Measurements from ENCODE around the gene C3orf18. TPM values are rescaled to one million over a fixed set of nuclear protein-coding genes. Genes with fewer than 3 reads are reported as not detected.
"Not testable (repeated sequence)": the region's sequence is repeated elsewhere in the genome, so short reads cannot be mapped to it uniquely, and the experiment has no call there.

C3orf18 gene
- total RNA-seq, 2 experiments from 2014 or later, result 58.5 to 61.6 TPM

DNA sequence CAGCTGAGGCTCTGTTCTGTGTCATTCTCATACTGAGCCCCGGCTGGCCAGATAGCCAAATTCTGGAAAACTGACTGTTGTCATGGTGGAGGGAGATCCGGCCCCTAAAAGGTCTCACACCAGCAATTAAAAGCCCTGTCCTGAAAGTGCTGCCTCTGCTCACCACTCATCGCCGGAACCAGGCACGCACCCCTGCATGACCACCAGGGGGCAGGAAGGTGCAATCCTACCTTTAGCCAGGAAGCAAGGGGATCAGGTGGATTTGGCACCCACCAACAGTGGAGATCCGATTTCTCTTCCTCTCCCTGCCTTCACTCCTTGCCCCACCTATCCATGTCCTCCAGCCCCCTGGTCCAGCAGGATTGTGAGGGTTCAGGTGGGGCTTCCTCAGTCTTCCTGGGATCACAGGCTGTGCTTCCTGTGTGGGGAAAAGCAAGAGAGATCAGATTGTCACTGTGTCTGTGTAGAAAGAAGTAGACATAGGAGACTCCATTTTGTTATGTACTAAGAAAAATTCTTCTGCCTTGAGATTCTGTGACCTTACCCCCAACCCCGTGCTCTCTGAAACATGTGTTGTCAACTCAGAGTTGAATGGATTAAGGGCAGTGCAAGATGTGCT lies 48.0 kb downstream of the C3orf18 start:
- no peaks in the 10 kb centered on the region for H3K36me3 Mint-ChIP-seq (ENCODE audit: low read depth)
- H3K27ac Mint-ChIP-seq, result no peak overlapping the region
- no peak overlapping the region for H3K4me3 Mint-ChIP-seq
- peaks cover 10% of the 10 kb centered on the region for H3K4me1 Mint-ChIP-seq (ENCODE audit: low read depth)
- ATAC-seq (peak; percentile 84), DNase-seq (peak; percentile 85)
- POLR2A ChIA-PET, result no interaction called here
- no peaks in the 10 kb centered on the region for H3K9me3 Mint-ChIP-seq (ENCODE audit: insufficient read depth)
- CTCF ChIA-PET, result interaction anchor here (0.8 to 2.4 kb wide), 3 partner anchors 11 to 33 kb away, joined by 3 to 8 read pairs (median 4); no protein-coding TSS in a partner anchor
- peaks cover 18% of the 10 kb centered on the region for H3K27me3 Mint-ChIP-seq (ENCODE audit: low read depth)

DNA sequence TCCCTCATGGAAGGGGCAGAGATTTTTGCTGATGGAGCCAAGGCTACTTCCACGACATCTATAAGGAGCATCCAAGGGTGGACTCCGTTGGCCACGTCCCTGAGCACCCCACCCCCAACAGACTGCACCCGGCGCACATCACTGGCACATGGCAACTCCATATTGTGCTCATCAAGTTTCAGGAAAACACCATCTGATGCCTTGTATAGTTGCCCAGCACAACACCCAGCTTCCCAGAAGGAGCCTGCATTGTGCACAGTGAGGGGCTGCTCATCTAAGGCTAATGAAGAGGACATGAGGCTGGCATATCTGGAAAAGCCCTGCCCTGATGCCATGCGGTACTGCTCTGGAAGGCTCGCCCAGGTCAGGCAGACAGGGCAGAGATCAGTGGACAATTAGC lies 49.1 kb downstream of the C3orf18 start:
- H3K4me1 Mint-ChIP-seq (ENCODE audit: low read depth), result peaks cover 10% of the 10 kb centered on the region
- POLR2A ChIA-PET, result no interaction called here
- no peaks in the 10 kb centered on the region for H3K36me3 Mint-ChIP-seq (ENCODE audit: low read depth)
- no peak for ATAC-seq
- no peak overlapping the region for H3K27ac Mint-ChIP-seq
- CTCF ChIA-PET, result interaction anchor here (0.8 to 2.4 kb wide), 5 partner anchors 10 to 95 kb away, joined by 3 to 8 read pairs (median 4); no protein-coding TSS in a partner anchor
- peaks cover 23% of the 10 kb centered on the region for H3K27me3 Mint-ChIP-seq (ENCODE audit: low read depth)
- no peak for DNase-seq
- no peak overlapping the region for H3K4me3 Mint-ChIP-seq
- H3K9me3 Mint-ChIP-seq (ENCODE audit: insufficient read depth), result no peaks in the 10 kb centered on the region

DNA sequence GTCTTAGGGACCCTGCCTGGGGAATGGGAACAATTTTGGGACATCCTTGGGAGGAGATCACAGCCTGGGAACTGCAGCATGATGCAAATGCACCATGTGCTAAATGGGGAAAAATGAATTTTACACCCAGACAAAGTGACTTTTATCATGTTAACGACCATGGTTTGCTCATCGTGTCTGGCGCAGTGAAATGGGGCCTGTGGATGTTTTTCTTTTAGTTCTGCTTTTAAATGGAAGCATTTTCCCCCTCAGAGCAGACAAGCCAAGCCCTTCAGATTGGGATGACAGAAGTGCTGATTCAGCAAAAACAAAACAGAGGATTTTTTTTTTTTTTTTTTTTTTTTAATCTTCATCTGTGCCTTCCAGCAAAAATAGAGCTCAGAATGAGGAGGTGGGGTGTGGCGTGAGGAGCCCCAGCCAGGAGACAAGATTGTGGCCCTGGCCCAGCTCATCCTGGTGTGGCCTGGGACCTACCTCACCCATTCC lies 49.8 kb downstream of the C3orf18 start:
- Mint-ChIP-seq H3K27ac (no peak overlapping the region), H3K36me3 (ENCODE audit: low read depth) (no peaks in the 10 kb centered on the region), H3K9me3 (ENCODE audit: insufficient read depth) (no peaks in the 10 kb centered on the region), H3K27me3 (ENCODE audit: low read depth) (peaks cover 23% of the 10 kb centered on the region), H3K4me3 (no peak overlapping the region), H3K4me1 (ENCODE audit: low read depth) (peaks cover 10% of the 10 kb centered on the region)
- CTCF ChIA-PET, result interaction anchor here (0.9 to 2.4 kb wide), 3 partner anchors 9 to 96 kb away, joined by 4 to 8 read pairs (median 5); no protein-coding TSS in a partner anchor
- POLR2A ChIA-PET, result no interaction called here
- no peak for ATAC-seq
- no peak for DNase-seq

DNA sequence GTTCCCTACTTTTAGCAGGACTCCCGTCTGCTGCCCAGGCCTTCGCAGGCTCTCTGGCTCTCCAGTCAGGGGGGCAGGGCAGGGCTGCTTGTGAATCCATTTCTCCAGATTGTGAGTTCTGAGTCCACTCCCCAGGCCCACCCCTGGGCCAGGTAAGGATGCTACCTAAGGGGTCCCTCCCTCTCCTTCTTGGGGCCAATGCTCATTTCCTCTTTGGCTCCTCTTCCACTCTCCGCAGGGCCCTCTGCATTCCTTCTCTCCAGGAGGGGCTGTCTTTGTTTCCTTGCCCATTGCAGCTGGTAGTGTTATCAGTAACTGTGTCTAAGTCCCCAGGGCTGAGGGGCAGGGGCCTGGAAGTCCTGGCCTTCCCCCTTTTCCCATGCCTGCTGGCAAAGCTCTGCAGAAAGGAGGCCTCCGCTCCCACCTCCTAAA lies 51.1 kb downstream of the C3orf18 start:
- Mint-ChIP-seq H3K4me1 (ENCODE audit: low read depth) (peaks cover 10% of the 10 kb centered on the region), H3K4me3 (no peak overlapping the region), H3K36me3 (ENCODE audit: low read depth) (no peaks in the 10 kb centered on the region), H3K9me3 (ENCODE audit: insufficient read depth) (no peaks in the 10 kb centered on the region), H3K27me3 (ENCODE audit: low read depth) (peaks cover 23% of the 10 kb centered on the region), H3K27ac (no peak overlapping the region)
- DNase-seq, result no peak
- no peak for ATAC-seq
- CTCF ChIA-PET, result no interaction called here
- POLR2A ChIA-PET, result no interaction called here

DNA sequence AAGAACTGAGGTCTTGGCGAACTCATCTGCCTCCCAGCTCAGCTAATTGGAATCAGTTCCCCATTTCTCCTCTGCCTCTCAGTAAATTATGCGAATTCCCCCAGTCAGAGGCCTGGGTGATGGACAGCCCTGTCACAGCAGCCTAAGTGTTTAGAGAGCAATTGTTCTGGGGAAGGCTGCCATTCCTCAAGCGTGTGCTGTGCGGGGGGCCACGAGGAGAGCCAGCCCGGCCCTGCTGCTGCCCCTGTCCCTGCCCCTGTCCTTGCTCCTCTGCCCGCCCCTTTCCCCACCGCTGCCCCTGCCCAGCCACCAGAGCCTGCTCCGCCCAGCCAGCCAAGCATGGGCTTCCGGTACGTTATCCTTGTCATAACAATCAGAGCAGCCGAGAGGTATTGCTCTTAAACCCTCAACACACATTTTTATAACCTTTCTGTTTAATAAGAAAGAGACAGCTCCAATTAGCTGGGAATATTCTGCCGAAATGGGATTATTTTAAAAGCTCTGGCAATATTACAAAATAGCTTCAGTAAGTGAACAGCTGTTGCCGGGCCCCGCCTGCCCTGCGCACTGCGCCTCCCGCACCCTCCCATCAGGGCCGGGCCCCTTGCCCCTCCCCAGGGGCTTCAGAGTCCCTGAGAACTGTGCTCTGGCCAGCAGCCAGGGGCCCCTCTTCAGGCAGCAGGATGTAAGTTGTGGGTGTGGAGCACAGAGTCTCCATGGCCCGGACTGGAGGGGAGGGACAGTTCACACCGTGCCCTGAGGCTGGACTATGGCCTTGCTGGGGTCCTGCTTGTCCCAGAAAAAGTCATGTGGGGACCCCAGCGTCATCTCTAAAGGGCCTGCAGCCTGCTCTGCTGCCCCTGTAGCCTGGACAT lies 51.7 kb downstream of the C3orf18 start:
- no peak overlapping the region for H3K4me3 Mint-ChIP-seq
- DNase-seq (peak; percentile 28), ATAC-seq (peak; percentile 52)
- no peaks in the 10 kb centered on the region for H3K9me3 Mint-ChIP-seq (ENCODE audit: insufficient read depth)
- no peaks in the 10 kb centered on the region for H3K36me3 Mint-ChIP-seq (ENCODE audit: low read depth)
- H3K4me1 Mint-ChIP-seq (ENCODE audit: low read depth), result peaks cover 10% of the 10 kb centered on the region
- no peak overlapping the region for H3K27ac Mint-ChIP-seq
- CTCF ChIA-PET, result no interaction called here
- peaks cover 24% of the 10 kb centered on the region for H3K27me3 Mint-ChIP-seq (ENCODE audit: low read depth)
- POLR2A ChIA-PET, result no interaction called here

DNA sequence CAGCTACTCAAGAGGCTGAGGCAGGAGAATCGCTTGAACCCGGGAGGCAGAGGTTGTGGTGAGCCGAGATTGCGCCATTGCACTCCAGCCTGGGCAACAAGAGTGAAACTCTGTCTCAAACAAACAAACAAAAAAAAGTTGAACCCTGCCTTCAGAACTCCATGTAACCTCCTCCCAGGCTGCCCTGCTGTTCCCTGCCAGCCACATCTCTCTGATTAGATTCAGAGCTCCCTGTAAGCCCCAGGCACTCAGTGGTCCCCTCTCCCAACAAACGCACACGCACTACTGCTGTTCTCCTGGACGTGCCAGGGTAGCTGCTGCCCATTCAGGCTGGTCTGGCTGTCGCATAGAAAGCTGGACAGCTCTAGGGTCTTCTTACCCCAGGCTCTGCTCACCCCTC lies 54.6 kb downstream of the C3orf18 start:
- H3K4me3 Mint-ChIP-seq; H3K4me1 Mint-ChIP-seq (ENCODE audit: low read depth); H3K27ac Mint-ChIP-seq; H3K36me3 Mint-ChIP-seq (ENCODE audit: low read depth); POLR2A ChIA-PET; H3K9me3 Mint-ChIP-seq (ENCODE audit: insufficient read depth); ATAC-seq; DNase-seq: not testable (repeated sequence)
- H3K27me3 Mint-ChIP-seq (ENCODE audit: low read depth), result peaks cover 25% of the 10 kb centered on the region
- CTCF ChIA-PET, result interaction anchor here (1.0 to 1.3 kb wide), 3 partner anchors 10 to 55 kb away, joined by 3 to 5 read pairs (median 3); no protein-coding TSS in a partner anchor

DNA sequence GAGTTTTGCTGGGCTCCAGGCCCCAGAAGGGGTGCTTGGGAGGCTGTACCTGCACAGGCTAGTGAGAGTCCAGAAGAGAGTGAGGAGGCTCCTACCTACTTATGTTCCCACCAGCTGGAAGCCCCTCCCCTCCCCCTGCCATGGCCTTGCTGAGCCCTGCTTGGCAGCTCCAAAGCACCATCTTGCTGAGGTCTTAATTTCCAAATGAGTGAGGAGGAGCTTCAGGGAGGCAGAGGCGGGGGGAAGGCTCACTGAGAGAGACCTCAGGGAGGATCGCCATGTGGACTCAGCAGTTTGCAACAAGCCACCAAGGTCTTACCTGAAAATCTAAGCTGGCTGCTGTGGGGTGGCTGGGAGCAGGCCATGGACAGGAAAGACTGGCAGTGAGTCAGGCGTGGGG lies 55.4 kb downstream of the C3orf18 start:
- ChIA-PET POLR2A (no interaction called here), CTCF (interaction anchor here (1.3 kb wide), 1 partner anchor 54 kb away, joined by 3 read pairs; no protein-coding TSS in a partner anchor)
- Mint-ChIP-seq H3K27ac (no peak overlapping the region), H3K4me3 (no peak overlapping the region), H3K4me1 (ENCODE audit: low read depth) (peaks cover 5% of the 10 kb centered on the region), H3K27me3 (ENCODE audit: low read depth) (peaks cover 25% of the 10 kb centered on the region), H3K9me3 (ENCODE audit: insufficient read depth) (no peaks in the 10 kb centered on the region), H3K36me3 (ENCODE audit: low read depth) (no peaks in the 10 kb centered on the region)
- ATAC-seq (no peak), DNase-seq (no peak)

DNA sequence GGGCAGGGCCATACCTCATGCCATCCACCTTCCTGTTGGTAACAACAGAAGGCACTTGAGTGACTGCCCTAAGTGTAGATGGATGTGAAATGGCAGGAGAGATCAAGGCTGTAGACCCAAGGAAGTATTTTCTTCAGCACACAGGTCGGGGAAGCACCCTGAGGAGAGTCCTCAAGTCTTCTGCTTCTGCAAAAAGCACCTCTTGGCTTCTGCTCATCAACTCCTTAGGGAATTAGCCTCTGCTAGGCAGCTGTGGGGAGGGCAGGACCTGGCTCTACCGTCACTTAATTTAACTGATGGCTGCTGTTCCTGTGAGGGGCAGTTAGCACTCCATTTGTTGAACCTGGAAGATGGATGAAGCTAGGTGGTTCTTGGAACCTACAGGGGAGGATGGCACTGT lies 57.2 kb downstream of the C3orf18 start:
- H3K9me3 Mint-ChIP-seq (ENCODE audit: insufficient read depth), result no peaks in the 10 kb centered on the region
- POLR2A ChIA-PET, result no interaction called here
- ATAC-seq (no peak), DNase-seq (no peak)
- CTCF ChIA-PET, result no interaction called here
- no peak overlapping the region for H3K27ac Mint-ChIP-seq
- no peaks in the 10 kb centered on the region for H3K36me3 Mint-ChIP-seq (ENCODE audit: low read depth)
- H3K4me1 Mint-ChIP-seq (ENCODE audit: low read depth), result peaks cover 5% of the 10 kb centered on the region
- H3K4me3 Mint-ChIP-seq, result no peak overlapping the region
- peaks cover 23% of the 10 kb centered on the region for H3K27me3 Mint-ChIP-seq (ENCODE audit: low read depth)

DNA sequence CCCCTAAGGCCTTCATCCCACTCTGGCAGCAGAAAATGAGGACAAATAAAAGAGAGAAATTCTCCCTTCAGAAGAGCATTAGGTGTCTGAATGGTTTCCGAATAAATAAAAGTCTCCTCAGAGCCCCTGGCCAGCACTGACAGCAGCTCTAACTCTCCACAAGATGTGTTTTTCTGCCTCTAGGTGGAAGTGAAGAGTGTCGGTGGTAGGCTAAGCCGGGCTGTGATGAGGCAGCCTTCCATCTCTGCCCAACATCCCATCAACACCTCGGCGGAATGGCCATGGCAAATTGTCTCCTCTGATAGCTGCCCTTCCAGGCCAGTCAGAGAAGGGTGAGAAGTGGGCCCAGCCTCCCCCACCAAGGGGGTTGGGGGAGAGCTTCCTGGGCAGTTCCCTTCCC lies 57.8 kb downstream of the C3orf18 start:
- H3K9me3 Mint-ChIP-seq (ENCODE audit: insufficient read depth), result no peaks in the 10 kb centered on the region
- POLR2A ChIA-PET, result no interaction called here

DNA sequence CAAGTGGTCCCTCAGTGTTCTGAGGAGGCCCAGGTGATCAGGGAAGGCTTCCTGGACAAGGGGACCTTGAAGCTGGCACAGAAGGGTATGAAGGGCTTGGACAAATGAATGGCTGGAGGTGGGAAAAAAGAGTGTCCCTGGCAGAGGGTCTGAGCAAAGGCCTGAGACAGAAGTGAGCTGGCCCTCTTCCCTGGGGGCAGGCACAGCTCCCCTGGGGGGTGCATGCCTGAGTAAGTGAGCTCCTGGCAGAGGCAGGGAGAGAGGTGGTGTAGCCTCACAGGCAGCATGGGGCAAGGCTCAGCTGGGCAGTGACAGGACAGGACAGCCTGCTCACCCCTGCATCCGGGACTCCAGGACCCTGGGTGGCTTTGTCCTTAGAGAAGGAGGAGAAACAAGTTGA lies 58.7 kb downstream of the C3orf18 start:
- Mint-ChIP-seq H3K4me1 (ENCODE audit: low read depth) (peaks cover 5% of the 10 kb centered on the region), H3K36me3 (ENCODE audit: low read depth) (no peaks in the 10 kb centered on the region), H3K27me3 (ENCODE audit: low read depth) (peaks cover 22% of the 10 kb centered on the region), H3K27ac (no peak overlapping the region), H3K9me3 (ENCODE audit: insufficient read depth) (no peaks in the 10 kb centered on the region), H3K4me3 (no peak overlapping the region)
- DNase-seq (no peak), ATAC-seq (no peak)
- ChIA-PET CTCF (interaction anchor here (1.2 kb wide), 2 partner anchors 9 to 34 kb away, joined by 6 to 8 read pairs; no protein-coding TSS in a partner anchor), POLR2A (no interaction called here)

More for the DNA sequence above, 57.8 kb downstream of the C3orf18 start:
- CTCF ChIA-PET, result interaction anchor here (1.2 kb wide), 1 partner anchor 33 kb away, joined by 6 read pairs; no protein-coding TSS in a partner anchor
- Mint-ChIP-seq H3K27ac (no peak overlapping the region), H3K27me3 (ENCODE audit: low read depth) (peaks cover 21% of the 10 kb centered on the region), H3K36me3 (ENCODE audit: low read depth) (no peaks in the 10 kb centered on the region), H3K4me3 (no peak overlapping the region), H3K4me1 (ENCODE audit: low read depth) (peaks cover 5% of the 10 kb centered on the region)
- no peak for ATAC-seq
- no peak for DNase-seq
